Measurements from ENCODE around the gene TSSK6. TPM values are rescaled to one million over a fixed set of nuclear protein-coding genes. Genes with fewer than 3 reads are reported as not detected.

Gene TSSK6
- total and polyA plus RNA-seq, 2 of the 4 experiments (the other 2 are of a cell fraction), result 1.3 to 2.2 TPM

- 97% methylated on average over 13 of the region's 26 CpGs; no CpG with 5 or more reads in 1 of the 2 experiments for WGBS, 2 experiments (ENCODE audit: extremely low coverage in 2 of 2, insufficient read length in 1 of 2)
- peaks cover 7 to 19% of the 10 kb centered on the region in 2 experiments; a peak in 3 of 4 replicates for H3K79me1 ChIP-seq (ENCODE audit: low read depth in 1 of 2, low read length in 2 of 2)
- no peak overlapping the region for H2AFZ ChIP-seq (replicated peaks; ENCODE audit: low read length, poor library complexity)
- no peak overlapping the region for H3K14ac ChIP-seq (replicated peaks; ENCODE audit: low read depth, low read length)
- no peak overlapping the region for H4K91ac ChIP-seq (ENCODE audit: insufficient read depth, low read depth, low read length)
- in situ Hi-C loops (cut with MboI; ENCODE audit: low sequenced_read_pairs) (no loop called here), dilution Hi-C loops (cut with HindIII; ENCODE audit: low sequenced_read_pairs, unreplicated experiment) (no loop called here), intact Hi-C loops (cut with micrococcal nuclease) (no loop called here)
- H3K56ac ChIP-seq (ENCODE audit: extremely low read depth, insufficient read depth, low read length), result no peak overlapping the region
- no peak overlapping the region for H2BK15ac ChIP-seq (ENCODE audit: low read depth, low read length)
- no peaks in the 10 kb centered on the region; the same call in 1 of the 2 replicates for H4K20me1 ChIP-seq (ENCODE audit: insufficient read depth, low read length)
- DNase-seq, result no peak
- H3K36me3 ChIP-seq (ENCODE audit: control insufficient read depth, insufficient read depth, low read length), result peaks cover 76% of the 10 kb centered on the region
- ATAC-seq (ENCODE audit: low read depth), result no peak
- no peak overlapping the region for H2AK9ac ChIP-seq (replicated peaks; ENCODE audit: low read depth, low read length, poor library complexity)
- no peak overlapping the region for H2BK5ac ChIP-seq (ENCODE audit: low read depth, low read length, poor library complexity, severe bottlenecking)
- no peak overlapping the region for H3K27ac ChIP-seq (ENCODE audit: insufficient read depth, low read length)
- H3K9me1 ChIP-seq (ENCODE audit: insufficient read depth, low read length), result no peaks in the 10 kb centered on the region; the same call in 1 of the 2 replicates
- H3K23ac ChIP-seq (ENCODE audit: low read depth, low read length), result no peak overlapping the region
- no peaks in the 10 kb centered on the region for H3K4me1 ChIP-seq (ENCODE audit: control insufficient read depth, insufficient read depth, low read length)
- CTCF ChIA-PET, result no interaction called here
- H3K9ac ChIP-seq (ENCODE audit: low read depth, low read length), result no peak overlapping the region
- no peak overlapping the region for H2BK120ac ChIP-seq (ENCODE audit: low read depth, low read length)
- no peak overlapping the region for H3K4me3 ChIP-seq (ENCODE audit: insufficient read depth, low read depth, low read length)
- no peak overlapping the region for H4K8ac ChIP-seq (ENCODE audit: low read depth in 2 of 2, low read length in 2 of 2)
- BruUV-seq (replicated peaks), result no TSS peak
- POLR2A ChIA-PET (ENCODE audit: unreplicated experiment), result no interaction called here
- H3K4me2 ChIP-seq (ENCODE audit: low read depth, low read length), result no peak overlapping the region
- no peak overlapping the region for H2AK5ac ChIP-seq (ENCODE audit: low read depth, low read length)
- no peak overlapping the region for H3K4ac ChIP-seq (ENCODE audit: low read depth, low read length)
- no peaks in the 10 kb centered on the region for H3K9me3 ChIP-seq (ENCODE audit: control insufficient read depth, insufficient read depth, low read length)
- no peaks in the 10 kb centered on the region for H3K27me3 ChIP-seq (ENCODE audit: control insufficient read depth, insufficient read depth, low read length)
- no peak overlapping the region for H3K18ac ChIP-seq (ENCODE audit: low read depth, low read length)
- no peak overlapping the region for H4K5ac ChIP-seq (ENCODE audit: low read depth, low read length)
- no peak overlapping the region for H2BK20ac ChIP-seq (ENCODE audit: low read depth, low read length)
- TF ChIP-seq USF2 (IDR thresholded peaks at IDR 0.05; ENCODE audit: low read depth, low read length) (no peak), CTCF (conservative IDR thresholded peaks at IDR 0.05; ENCODE audit: low read depth, low read length) (no peak), MAFK (IDR thresholded peaks at IDR 0.05; ENCODE audit: low read depth, low read length) (no peak), RFX5 (IDR thresholded peaks at IDR 0.05; ENCODE audit: low read depth, low read length) (no peak), SMC3 (IDR thresholded peaks at IDR 0.05; ENCODE audit: low read depth, low read length) (no peak), RAD21 (IDR thresholded peaks at IDR 0.05; ENCODE audit: low read length) (no peak), POLR2A (IDR thresholded peaks at IDR 0.05; ENCODE audit: low read depth, low read length) (no peak), FOS (IDR thresholded peaks at IDR 0.05; ENCODE audit: low read depth, low read length) (no peak), CEBPB (IDR thresholded peaks at IDR 0.05; ENCODE audit: low read depth, low read length) (no peak), MXI1 (IDR thresholded peaks at IDR 0.05; ENCODE audit: borderline replicate concordance, low read depth, low read length) (no peak), NFE2L2 (IDR thresholded peaks at IDR 0.05; ENCODE audit: low read depth, low read length) (no peak), CHD1 (IDR thresholded peaks at IDR 0.05; ENCODE audit: low read depth, low read length) (no peak), ELK1 (IDR thresholded peaks at IDR 0.05; ENCODE audit: borderline replicate concordance, low read depth, low read length) (no peak), MAZ (IDR thresholded peaks at IDR 0.05; ENCODE audit: borderline replicate concordance, low read depth, low read length) (no peak)
These were observed 13.6 kb downstream of the TSSK6 start for GRCh38 chr19:19501798-19502197.

Measured in IMR-90 (cell line).